HG02642 (cell line): ENCODE results near the gene KRT80.
A peak's percentile ranks its signal among the peaks of the same experiment; 100 is the strongest.

Experiments
- ATAC-seq: cut with Tn5 transposase; IDR thresholded peaks from one replicate; pipeline ENCODE4 v1.9.1; 2021; ENCODE audit warnings: mild to moderate bottlenecking; ENCODE audit not compliant: unreplicated experiment, poor library complexity

The KRT80 gene

DNA sequence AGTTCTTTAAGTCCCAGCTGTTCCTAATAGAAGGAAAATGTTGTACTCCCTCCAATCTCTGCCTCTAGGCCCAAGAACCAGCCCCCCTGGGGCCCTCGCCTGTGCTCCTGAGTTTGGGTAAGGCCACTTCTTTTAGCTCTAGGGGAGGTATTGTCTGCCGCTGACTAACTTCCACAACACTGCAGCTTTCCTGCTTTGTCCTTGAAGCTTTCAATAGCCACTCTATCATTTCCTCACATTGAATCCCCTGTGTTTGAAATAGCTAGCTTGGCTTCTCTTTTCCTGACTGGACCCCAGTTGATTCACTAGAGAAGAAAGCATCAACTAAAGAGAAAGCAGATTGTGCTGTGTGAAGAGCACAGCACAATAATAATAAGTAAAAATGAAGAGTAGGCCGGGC lies 28.8 kb downstream of the KRT80 start:
- ATAC-seq, result no peak

DNA sequence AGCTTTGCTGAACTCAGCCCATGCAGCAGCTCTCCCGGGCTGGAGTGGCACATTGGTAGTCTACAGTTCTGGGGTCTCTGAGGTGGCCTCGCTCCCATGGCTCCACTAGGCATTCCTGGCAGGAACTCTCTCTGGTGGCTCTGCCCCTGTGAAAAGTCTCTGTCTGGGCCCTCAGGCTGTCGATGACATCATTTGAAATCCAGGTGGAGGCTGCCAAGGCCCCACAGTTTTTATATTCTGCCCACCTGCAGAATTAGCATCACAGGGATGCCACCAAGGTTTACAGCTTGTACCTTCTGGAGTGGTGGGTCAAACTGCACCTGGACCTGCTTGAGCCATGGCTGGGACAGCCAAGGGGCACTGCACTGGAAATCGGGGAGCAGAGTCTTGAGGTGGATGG lies 31.6 kb downstream of the KRT80 start:
- ATAC-seq, result no peak

DNA sequence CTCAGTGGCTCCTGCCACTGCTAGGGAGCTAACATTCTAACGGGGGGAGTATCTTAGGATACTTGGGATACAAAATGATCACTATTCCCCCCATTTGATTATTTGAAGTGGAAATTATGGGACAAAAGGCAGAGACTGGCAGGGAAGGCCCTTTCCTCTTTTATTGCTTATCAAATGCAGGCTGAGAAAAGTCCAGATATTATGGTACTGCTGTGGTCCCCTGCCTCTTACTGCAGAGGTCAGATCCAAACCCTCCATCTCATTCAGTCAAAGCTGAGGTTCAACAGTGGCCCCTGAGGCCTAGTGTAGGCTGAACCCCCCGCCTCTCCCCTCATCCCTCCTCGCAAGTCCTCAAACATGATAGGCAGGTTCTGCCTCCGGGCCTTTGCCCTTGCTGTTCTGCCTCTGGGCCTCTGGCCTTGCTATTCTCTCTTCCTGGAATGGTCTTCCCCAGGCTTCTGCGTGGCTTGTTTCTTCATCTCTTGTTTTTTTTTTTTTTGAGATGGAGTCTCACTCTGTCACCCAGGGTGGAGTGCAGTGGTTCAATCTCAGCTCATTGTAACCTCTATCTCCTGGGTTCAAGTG lies 34.2 kb downstream of the KRT80 start:
- ATAC-seq, result no peak

DNA sequence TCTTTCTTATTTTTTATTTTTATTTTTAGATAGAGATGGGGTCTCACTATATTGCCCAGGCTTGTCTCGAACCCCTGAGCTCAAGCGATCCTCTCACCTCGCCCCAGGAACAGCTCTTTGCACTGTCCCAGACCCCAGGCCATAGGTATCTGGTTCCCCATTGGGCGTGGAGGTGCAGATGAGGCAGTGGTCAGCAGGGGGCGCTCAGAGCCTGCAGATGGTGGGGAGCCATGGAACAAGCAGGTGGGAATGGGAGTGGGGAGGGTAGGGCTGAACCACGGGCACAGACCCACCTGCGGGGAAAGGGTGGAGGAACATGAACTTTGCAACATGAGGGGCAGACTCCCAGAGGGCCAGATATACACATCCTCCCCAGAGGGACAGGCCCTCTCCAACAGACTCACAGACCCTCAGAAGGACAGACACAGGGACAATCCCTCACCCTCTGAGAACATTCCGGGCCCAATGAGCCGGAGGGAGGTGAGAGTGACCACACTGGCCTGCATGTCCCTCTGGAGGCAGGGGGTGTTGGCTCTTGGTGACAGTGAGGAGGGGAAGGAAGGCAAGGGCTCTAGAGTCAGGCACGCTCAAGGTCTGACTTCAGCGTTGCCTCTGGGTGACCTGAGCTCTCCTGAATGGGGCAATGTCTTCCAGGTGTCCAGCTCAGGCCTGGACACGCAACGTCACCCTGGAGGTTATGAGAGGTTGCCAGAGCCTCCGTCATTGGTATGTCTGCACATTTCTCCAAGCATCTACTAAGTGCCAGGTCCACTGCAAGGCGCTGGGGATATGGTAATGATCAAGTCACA lies 34.9 kb downstream of the KRT80 start:
- ATAC-seq, result no peak

DNA sequence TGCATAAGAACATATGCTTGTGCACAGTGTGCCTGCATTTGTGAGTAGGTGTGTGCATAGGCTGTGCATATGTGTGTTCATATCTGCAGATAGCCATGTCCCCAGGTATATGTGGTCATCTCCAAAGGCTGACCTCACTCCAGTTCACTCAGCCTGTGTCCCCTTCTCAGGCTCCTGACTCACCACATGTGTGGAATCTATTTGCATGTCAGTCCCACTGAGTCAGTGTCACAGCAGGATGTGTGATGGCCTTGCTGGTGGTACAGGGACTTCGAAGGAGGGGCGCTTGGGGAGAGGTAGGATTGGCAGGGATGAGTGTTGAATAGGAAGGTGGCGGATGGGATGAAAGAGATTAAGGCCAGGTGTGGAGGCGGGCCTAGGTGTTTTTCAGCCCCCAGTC lies 35.5 kb downstream of the KRT80 start:
- ATAC-seq, result no peak

DNA sequence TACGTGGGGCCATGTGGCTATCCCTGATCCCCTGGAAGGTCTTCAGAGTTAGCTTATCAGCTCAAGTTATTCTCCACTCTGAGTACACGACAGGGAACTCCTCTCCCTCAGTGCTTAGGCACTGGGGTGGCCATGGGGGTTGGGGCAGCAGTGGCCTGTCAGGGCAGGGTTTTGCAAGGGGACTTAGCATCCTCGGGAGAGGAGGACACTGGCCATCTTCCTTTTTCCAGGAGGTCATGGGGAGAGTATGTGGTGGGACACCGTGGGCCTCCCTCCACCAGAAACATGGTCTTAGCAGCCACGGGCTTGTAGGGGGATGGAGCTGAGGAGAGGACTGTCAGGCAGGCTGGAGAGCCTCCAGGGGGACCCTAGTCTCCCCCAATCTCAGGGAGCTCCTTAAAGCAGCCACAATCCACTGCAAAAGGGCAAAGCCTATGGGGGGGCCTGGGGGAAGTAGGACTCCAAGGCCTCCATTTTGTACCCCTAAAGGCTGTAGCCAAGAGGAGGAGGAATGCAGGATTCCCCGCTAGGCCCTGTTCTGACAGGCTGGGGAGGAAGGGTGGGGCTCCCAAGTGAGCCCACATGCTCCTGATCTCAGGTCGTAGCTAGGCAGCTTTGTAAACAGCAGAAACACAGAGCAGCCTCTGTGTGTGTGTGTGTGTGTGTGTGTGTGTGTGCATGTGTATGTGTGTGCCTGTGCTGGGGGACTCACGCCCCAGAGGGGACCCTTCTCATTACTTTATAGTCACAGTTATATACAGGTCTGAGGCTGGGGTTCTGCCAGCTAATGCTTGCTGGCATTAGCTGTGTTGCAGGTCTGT lies 36.6 kb downstream of the KRT80 start:
- ATAC-seq, result no peak

DNA sequence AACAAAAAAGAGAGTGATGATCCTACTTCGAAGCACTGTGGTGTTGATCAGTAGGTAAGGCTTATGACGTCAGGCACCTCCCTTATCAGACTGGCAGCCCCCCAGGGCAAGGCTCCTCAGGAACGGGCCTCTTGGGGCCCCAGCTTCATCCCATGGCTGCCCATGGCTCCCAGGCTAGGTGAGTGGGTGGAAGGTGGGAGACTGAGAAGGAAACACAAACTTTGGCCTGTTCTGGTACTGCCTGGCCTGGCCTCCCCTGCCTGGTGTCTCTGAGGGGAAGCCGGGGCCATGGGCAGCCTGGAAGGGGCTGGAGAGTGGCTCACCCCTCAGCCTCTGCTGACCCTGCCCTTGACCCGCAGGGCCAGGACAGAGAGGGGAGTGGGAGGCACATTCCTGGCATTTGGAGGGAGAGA lies 38.9 kb downstream of the KRT80 start:
- no peak for ATAC-seq

DNA sequence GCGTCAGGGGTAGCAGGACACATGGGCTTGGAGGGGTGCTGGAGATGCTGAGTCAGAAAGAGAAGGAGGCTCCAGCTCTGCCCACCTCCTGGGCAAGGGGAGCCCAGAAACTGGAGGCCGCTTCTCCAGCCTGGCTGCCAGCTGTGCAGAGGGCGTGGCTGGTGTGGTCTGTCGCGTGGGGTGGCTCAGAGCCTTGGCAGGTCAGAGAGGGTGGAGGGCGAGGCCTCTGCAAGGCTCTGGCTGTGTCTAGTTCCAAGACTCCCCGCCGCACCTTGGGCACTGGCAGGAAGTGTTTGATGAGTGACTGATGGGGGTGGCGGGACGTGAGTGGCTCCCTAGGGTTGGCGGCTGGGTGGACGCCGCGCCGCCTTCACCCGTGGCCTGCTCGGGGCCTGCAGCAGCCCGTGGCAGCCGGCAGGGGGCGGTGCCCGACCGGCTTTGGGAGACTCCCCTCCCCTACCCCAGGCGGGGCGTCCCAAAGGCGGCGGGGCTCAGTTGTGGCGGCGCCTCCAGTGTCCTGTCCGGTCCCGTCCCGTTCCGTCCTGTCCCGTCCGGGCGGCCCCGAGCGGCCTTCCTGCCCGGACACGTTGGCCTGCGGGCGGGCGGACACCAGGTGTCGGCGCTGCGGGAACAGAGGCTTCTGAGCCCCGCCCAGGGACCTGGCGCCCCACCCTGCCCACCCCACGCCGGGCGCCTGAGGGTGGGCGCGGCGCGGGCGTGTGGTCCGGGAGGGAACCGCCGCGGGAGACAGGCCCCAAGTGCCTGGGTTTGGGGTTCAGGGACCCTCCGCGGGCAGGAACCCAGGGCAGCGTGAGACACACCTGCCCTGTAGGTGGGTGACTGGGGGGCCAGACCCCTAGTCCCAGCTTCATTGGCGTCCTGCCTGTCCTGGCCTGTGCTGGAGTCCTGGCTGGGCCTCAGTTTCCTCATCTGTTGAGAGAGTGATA lies 39.7 kb downstream of the KRT80 start:
- peak; percentile 45 for ATAC-seq

DNA sequence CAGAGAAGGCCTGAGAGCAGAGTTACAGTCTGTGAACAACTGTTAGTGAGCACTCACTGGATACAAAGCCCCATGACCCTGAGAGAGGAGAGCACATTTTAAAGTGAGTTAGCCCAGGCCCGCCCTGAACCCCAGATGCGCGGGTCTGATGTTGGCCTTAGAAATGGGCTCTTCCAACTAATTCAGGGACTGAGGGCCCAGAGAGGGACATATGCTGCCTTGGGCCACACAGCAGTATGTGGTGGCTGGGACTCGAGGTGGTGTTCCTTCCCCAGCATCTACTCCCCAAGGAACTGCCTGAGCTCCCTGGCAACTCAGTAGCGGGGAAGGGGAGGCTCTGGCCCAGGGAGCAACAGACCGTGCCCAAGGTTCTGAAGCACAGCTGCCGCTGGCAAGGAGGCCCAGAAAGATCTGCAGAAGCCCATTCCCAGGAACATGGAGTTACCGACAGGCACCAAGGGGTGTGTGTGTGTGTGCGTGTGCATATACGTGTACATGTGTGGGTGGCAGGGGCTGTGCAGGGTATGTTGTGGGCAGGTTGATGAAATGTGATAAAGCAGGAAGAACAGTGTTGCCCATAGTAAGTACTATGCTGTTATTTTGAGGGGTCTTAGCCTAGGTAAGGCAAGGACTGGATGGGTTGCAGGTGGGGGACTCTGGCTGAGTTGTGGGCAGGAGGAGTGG lies 40.5 kb downstream of the KRT80 start:
- no peak for ATAC-seq

DNA sequence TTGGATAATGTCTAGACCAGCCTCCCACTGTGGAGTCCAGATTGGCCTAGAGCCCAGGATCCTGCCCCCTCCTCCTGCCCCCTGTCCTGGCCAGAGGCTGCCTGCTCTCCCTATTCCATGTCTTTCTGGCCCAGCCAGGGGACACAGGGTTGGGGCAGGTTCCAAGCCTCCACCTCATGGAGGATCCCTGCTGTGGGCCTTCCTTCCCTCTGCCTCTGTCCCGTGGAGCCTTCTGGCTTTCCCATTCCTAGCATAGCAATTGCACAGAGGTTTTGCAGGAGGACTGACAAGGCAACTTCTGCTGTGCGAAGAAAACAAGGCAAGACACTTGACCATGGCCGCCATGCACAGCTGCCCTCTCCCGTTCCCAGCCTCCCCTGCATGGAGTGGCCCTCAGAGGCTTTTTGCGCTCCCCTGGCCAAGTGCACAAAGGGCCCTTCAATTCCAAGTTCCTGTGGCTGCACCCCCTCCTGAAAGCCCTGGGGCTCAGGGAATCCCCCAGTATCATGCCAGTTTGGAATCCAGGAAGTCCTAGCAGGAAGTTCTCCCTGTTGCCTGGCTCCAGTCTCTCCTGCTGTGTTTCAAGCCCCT lies 42.1 kb downstream of the KRT80 start:
- no peak for ATAC-seq

DNA sequence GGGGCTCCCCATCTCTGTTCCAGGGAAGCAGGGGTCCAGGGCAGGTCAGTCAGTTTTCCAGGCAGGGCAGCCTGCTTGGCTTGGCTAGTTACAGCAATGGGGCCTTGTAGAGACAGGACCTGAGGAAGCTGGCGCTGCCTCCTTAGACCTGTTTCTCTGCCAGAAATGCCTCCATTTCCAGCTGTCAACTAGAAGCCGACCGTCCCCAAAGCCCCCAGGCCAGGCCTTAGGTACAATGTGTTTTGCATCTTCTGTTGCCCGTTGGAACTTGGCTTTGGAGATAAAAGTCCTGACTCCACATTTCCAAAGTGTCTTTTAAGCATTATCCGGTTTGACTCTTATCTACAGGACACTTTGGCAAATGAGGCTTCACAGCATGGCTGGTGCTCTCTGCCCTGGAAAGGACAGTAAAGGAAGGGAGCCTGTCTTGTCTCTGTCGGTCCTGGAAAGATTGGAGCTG lies 42.6 kb downstream of the KRT80 start:
- no peak for ATAC-seq

DNA sequence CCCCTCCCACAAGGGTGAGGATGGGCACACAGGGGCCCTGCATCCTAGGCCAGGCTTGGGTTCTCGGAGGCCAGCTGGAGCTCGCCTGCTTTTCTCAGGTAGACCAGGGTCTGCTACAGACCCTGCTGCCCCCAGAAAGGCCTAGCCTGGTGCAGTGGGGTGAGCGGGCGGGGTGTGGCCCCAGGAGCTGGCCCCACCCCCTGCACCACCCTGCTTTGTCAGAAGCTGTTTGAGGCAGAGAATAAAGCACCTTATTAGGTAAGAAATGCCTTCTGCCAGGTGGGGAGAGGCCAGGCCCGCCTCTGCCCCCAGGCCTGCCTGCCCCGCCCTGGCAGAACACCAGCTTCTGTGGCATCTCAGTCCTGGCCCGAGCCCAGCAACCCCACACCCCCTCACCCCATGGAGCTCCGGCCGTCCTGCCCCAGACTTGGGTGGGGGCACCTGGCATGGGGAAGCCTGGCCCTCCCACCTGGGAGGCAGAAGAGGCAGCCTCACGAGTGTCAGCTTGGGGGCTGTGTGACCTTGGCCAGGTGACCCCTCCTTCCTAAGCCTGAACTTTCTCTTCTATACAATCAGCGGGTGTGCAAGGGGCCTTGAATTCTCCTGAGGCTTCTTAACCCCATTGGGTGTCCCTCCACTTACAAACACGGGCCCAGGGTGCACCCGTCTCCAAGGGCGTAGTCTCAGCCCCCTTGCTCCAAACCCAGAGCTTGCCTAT lies 43.2 kb downstream of the KRT80 start:
- ATAC-seq, result no peak

DNA sequence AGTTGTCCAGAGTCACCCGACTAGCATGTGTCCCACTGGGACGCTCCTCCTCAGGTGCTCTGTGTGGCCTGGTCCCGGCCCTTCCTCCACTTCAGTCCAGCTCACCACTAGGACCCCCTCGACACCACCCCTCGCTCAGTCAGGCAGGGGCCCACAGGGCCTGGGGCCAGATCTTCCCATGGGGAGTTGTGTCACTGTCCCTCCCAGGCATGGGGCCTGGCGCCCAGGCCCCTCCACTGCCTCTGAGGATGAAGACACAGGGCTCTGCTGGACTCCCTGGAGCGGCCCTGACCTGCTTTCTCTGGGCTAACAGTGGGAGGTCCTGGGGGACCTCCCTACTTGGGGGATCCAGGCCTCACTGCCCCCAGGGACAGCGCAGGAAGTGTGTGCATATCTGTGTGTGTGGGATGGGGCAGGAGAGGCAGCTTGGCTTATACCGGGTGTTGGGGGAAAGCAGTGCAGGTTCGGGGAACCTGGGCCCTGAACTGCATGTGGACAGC lies 43.8 kb downstream of the KRT80 start:
- ATAC-seq, result no peak

DNA sequence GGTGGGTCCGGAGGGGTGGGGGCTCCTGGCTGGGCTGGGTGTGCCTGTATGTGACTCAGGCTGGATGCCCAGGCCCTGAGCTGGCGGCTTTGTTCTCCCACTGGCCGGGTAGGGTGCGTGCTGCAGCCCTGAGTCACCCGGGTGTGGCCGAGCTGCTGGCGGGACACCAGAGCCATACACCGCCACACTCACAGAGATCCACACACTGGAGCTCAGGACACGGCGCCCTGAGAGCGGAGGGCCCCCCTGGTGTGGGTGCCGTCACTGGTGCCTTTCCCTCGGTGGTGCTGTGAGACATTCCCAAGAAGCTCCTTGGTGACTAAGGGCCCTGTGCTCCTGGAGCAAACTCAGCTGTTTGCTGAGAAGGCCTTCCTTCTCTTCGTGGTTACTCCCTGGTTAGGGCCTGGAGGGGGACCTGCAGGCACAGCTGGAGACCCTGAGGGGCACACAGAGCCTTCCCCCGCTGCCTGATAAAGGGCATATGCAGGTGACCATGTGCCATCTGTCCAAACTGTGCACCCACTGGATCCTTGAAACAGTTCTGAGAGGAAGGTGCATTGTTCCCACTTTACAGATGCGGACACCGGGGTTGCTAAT lies 44.3 kb downstream of the KRT80 start:
- no peak for ATAC-seq

DNA sequence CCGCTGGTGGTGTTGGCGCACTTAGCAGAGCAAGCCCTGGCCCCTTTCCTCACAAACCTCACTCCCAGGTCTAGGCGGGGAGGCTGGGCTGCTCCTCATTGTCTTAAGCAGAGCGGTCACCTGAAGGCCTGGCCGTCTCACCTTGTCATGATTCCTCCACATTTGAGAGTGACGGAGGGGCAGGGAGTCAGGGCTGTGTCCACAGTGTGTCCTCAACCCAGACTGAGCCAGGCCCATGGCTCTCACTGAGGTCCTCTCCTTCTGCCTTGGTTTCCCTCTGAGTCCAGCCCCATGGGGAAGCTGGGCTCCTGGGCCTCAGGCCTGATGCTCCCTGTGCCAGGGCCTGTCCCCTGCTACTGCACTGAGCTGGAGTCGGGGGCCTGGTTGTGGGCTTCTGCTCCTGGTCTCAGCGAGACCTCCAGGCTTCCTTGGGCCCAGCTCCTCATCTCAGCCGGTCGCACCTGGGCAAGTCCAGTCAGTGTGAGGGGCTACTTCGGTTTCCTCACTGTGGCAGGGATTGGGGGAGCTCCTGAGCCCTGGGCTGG lies 44.9 kb downstream of the KRT80 start:
- no peak for ATAC-seq

DNA sequence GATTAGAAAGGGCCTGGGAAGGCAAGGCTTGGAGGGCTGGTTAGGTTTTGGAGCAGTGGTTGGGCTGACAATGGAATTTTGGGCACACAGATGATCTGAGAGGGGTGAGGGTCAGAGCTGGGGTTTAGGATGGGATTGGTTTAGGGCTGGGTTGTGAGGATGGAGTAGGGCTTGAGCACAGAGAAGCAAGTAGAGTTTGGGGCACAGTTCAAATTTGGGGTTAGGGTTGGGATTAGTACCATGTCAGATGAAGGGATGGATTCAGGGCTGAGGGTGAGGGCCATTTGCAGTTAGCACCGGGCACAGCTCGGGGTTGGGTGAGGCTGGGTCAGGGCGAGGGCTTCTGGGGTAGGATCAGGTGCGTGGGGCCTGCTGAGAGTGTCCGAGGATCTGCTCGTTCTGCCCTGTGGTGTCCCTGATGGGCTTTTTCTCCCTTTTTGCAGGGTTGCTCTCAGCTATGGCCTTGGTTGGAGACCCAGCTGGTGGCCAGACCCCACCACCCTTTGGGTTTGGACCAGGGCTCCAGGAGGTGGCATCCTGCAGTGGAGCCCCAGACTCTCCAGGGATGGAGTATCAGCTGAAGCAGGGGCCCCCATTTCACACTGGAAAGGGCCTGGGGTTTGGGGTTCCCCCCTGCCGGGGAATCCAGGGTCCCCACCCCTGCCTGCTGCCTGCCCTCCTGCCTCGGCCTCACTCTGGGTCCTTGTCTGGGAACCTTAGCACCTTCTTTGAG lies 45.6 kb downstream of the KRT80 start:
- ATAC-seq, result no peak
